Urothelium cell line (cell line): ENCODE measurements around the gene GAB1.
"Not testable (repeated sequence)": the region's sequence is repeated elsewhere in the genome, so short reads cannot be mapped to it uniquely, and the experiment has no call there.

Experiments used
- DNase-seq: peaks from one replicate; pipeline ENCODE4 v3.0.0; 2011; ENCODE audit warnings: low spot score, mixed read lengths
- FAIRE-seq: peaks from 2 replicates; lab custom pipeline; 2011; peaks lifted over from hg19 to GRCh38; lab: Jason Lieb, UNC

The GAB1 gene

DNA sequence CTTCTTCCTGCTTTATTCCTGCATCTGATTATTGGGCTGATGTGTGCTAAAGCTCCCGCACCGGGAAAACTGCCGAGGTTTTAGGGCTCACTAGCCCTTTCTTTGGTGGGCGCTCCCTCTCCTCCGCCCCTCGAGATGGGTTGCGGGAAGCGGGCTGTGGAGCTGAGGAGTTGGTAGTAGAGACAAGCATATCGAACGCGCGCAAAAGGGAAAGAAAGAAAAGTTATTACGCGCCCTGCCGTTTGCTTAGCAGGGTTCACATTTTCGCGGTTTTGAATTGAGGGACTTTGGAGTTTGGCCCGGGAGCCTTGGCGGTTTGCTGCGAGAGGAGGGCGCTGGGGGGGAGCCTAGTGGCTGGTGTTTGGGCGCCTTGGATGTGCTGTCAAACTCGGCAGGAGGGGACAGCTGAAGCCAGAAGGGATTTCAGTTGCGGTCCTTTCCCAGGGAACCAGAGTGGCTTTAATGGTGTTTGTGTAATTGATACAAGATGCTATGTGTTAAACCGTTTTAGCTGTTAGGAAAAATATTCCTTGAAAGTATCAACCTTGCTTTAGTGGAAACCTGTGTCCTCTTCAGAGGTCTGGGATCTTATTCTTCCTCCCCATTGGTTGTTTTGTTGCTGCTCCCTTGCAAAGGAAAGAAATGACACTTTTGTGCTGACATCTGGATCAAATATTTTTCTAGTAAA is 1.1 kb downstream of the GAB1 start:
- no peak for FAIRE-seq
- DNase-seq, result peak; percentile 35

DNA sequence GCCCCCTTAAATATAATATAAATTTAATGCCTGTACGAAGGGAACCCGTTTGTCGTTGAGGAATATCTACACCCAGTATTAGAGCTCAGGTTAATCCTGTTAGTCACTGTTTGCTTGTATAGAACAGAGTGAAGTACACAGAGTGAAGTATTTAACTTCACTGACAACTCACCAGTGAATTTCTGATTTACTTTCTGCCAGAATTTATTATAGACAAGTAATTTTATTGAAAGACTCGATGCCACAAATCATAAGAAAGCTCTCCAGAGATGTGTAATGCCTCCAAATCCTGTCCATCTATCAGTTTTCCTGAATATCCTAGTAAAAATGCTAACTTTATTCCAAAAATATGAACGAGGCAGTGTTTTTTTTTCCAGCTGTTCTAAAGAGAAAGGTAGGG is 1.6 kb downstream of the GAB1 start:
- FAIRE-seq (no peak), DNase-seq (no peak)

DNA sequence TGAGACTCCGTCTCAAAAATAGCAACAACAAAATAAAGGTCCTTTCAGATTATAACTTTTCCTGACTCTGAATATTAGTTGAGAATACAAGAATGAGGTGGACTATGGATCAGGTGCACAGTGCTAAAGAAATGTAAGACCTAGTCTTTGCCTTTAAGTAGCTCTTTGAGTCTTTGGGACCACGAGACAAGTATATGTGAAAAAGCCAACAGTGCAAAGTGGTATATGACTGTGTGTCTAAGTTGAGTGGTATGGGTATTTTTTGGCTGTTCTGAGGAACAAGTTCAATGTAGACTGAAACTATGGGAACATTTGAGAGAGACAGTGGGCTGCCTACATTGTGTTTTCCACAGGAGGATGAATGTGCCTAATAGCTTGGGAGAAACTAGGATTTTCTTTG is 2.8 kb downstream of the GAB1 start:
- FAIRE-seq (no peak), DNase-seq (no peak)

DNA sequence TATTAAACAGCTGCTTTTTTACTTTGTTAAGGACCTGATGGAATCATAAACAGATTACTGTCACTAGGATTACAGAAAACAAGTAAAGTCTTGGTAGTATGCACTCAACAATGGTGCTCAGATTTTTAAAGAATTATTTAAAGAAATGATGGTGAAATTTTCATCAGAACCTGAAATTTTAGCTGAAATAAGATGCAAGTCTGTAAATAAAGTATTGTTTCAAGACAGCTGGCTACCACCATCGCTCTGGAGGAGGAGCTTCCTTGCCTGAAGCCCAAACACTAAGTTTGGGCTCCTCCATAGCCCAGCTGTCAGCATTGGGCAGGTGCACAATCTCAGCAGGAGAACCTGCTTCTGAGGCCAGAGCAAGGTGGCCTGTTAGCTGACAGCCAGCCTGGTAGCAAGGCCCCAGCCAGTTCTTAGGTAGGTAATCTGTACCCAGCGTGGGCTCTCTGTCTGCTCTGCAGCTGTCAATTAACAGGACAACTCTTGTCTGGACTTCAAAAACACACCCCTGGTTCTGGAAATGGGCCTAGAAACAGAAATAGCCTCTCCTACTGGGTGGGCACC is 4.6 kb downstream of the GAB1 start:
- DNase-seq, result no peak
- FAIRE-seq, result no peak

DNA sequence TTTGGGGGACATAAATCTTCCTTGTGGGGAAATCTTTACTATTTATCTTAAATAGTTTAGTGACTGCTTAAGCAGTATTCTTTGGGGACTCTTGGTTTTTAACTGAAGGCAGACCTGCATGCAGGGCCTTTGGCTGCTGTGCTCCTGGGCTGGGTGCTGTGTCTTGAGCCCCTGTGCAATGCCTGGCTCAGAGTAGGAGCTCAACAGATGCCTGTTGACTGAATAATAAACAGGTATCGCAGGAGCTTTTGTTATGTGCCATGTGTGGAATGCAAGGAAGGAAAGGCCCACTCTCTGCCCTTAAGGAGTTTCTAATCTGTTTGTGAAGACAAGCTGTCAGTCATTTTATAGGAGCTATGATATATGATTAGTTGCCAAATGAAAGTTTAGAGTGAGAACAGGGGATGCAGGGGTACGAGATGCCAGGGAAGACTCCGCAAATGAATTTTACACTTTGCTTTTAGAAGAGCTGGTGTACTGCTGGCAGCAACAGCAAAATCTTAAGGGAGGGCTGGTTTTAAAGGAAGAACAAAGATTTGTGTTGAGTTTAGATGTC is 6.7 kb downstream of the GAB1 start:
- no peak for FAIRE-seq
- DNase-seq, result no peak

DNA sequence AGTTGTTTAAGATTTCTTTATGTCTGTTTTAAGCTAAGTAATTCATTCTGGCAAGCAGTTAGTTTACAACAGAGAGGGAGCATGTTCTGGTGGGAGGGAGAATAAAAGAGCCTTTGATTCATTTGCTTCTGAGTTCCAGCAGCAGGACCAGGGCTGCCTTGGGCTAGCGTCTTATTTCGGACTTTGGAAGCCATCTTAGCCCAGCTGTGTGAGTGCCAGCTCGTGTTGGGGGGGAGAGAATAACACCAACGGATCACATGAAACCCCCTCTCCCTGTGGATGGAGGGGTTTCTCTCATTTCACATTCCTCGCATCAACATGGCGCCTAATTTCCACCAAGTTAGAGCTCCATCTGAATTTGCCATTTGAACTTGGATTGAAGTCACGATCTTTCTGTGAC is 7.4 kb downstream of the GAB1 start:
- FAIRE-seq (no peak), DNase-seq (no peak)

DNA sequence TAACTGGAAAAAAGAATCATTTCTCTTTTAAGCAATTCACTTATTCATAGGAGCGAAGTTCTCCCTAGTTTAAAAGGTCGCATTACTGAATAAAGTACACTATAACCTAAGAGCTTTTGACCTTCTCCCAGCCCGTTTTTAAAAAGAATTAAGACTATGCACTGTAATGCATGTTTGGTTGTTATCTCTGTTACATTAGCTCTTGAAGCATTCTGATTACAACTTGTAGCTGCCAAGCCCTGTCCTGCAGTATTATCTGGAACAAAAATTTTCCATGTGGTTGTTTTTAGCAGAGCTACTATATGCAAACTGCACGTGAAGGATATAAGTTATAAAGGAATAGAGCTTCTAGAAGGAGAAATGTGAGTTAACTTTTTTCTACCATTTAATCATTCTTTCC is 8.1 kb downstream of the GAB1 start:
- FAIRE-seq (no peak), DNase-seq (no peak)

DNA sequence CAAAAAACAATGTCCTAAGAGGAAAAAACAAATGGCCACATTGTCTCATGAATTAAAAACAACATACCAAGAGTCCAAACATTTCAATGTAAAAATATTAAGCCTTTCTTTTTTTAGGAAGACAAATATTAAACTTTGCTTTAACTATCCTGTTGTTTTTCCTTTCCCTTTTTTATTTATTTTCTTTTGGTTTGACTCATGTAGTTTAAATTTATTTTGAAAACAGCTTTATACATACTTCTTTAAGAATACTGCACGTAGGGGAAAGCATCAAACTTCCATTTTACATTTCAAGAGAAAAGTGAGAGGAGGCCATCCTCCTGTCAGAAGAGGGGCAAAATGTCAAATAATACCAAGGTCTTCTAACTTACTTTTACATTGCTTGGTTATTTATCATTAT is 8.7 kb downstream of the GAB1 start:
- FAIRE-seq (no peak), DNase-seq (no peak)

DNA sequence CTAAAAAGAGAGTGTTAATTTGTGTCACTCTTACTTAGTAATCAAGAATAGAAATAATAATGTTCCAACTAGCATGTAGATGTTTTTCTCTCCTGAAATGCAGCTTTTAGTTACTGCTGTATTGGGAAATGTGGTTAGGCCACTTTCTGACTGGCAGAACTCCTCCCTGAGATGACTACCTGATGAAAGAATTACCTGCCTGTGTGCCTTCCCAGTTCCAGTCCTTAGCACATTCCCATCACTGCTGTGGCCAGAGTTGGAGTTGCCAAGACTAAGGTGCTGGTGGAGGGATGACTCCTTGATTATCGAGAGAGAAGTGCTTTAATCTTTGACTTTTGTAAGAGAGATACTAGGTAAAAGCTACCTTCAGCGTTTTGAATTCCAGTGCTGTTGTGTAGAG is 9.5 kb downstream of the GAB1 start:
- FAIRE-seq (no peak), DNase-seq (no peak)

DNA sequence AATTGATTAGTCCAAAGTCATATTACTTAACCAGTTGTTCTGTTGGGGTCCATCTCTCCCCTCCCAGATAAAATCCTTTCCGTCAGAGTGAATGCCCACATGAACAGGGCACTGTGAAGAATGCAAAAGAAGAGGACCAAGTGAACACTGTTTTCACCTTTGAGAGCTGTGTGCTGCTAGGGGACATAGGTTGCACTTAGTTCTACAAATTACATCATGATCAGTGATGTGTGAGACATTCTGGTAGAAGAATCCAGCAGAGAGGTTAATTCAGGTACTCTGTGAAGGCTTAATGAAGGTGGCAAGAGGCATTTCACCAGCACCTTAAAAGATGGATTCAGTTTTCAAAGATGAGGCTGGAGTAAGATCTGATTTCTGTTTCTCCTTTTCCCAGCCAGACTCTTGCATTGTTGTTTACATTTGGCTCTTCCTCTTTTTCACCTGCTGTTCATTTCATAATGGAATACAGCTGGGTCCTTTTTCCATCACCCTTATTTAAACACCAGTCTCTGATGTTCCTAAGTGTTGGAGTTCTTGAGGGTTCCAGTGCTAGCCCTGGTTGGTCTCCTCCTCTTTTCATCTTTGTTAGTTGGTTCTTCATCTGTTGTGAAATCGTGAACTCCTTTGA is 10.9 kb downstream of the GAB1 start:
- no peak for DNase-seq
- FAIRE-seq, result no peak

DNA sequence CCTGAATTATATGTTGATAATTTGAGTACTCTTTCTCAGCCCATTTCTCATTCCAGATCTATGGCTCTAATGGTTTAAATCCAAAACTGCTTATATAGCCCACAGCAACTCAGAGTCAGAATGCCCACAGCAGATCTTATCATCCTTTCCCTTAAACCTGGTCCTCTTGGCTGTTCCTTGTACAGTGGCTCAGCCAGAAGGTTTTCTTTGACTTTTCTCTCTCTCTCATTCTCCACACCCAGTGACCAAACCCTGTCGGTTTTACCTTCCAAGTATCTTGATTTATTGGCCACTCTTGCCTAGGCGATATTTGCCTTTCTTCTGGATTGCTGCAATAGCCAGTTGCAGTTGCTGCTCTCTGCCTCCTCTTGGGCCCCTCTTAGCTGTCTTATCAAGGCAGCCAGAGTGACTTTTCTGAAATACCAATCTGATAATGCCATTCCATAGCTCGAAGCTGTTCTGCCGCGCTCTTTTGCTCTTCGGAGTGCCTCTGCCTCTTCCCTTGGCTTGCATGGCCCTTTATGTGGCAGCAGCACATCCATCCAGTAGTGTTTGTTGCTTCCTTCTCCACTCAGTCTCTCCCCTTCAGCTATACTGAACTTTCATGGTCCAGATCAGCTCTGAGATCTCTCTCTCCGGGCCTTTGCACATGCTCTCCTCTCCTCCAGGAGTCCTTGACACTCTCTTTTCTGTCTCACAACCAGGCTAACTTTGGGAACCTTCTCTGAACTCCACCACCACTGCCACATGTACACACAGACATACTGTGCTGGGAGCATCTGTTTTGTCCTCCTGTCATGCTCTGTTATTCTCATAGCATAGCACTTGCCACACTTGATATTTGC is 11.8 kb downstream of the GAB1 start:
- DNase-seq (no peak), FAIRE-seq (no peak)

DNA sequence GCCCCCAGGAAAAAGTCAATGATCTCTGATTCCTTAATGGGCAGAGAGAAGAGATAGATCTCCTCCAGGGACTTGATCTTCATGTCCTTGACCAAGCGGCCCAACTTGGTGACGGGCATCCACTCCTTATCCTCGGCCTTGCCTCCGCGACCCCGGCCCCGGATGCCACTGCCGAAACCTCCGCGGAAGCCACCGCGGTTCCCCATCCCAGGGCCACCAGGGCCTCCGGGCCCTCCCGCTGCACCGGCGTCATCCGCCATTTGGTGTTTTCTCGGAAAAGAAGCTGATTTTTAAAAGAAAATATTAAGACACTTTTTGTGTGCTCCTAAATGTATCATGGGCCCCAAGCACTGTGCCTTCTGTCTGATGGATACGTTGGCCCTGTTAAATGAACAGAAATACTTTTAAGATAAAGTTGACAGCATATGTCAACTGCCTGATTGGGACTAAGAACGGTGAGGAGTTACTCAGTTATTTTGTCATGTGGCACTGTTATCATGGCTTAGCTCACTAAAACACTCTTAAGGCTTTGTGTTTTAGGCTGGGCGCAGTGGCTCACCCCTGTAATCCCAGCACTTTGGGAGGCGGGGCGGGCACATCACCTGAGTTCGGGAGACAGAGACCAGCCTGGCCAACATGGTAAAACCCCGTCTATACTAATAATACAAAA is 13.3 kb downstream of the GAB1 start:
- not testable (repeated sequence) for FAIRE-seq

DNA sequence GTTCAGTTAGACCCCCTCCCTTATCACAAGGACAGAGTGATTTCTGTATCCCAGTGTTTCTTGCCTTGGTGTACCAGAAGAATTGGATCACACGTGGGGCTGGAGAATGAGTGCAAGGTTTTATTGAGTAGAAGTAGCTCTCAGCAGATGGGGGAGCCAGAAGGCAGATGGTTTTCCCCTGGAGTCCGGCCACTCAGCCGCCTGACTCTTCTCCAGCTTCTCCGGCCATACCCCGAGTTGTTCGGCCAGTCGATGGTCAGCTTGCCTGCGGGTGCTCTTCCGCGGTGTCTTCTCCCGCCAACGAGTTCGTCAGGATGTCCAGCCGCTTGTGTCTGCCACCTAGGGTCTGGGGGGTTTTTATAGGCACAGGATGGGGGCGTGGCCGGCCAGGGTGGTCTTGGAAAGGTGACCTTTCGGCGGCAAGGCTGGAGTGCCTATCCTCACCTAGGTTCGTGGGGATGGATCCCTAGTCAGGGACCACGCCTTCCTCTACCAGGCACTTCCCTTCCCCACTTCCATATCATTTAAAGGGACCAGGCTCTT is 14.5 kb downstream of the GAB1 start:
- FAIRE-seq, result no peak
- no peak for DNase-seq

More for the DNA sequence above, 13.3 kb downstream of the GAB1 start:
- not testable (repeated sequence) for DNase-seq

DNA sequence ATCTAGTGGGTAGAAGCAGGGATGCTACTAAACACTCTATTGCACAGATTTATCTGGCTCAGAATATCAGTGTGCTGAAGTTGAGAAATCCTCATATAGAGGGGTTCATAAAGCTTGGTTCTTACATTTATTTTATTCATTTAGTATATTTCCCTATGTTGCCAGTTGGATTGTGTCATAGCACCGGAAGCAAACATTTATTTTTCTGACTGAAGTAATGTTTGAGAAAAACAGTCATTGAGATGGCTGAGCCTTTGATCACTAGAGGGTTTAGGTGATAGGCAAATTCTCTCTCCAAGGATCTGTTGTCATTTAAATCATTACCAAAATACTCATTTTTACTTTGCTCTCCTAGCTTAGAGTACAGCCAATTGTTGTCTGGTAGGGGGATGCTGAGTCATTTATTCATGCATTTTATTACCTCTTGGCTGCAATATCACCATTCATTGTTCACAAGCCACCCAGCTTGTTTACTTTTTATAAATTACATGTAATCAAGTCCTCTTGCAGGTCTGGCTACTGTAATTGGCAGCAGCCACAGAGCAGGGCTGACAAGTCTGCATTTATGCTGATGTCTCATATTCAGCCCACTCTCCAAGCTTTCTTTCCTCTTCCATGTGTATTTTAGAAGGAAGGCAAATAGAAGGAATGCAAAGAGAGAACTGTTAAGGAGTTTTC is 15.2 kb downstream of the GAB1 start:
- DNase-seq, result peak; percentile 13

DNA sequence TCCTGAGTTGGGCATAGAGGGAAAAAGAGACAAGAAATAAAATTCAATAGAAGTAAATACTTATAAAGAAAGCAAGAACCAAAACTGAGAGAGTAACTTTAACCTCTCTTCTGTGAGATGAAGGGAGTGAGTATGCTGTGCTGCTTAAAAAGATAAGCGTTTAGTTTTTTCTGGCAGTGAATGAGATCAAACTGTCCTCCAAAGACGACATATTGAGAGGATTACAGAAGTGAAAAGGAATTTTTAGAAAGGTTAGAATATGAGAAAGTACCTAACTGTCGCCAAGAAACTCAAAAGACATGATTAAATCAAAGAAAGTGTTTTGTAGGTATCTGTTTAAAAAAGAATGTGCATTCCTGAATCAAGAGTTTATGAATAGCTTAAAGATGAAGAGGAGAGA is 16.0 kb downstream of the GAB1 start:
- no peak for DNase-seq

More for the DNA sequence above, 15.2 kb downstream of the GAB1 start:
- no peak for FAIRE-seq

DNA sequence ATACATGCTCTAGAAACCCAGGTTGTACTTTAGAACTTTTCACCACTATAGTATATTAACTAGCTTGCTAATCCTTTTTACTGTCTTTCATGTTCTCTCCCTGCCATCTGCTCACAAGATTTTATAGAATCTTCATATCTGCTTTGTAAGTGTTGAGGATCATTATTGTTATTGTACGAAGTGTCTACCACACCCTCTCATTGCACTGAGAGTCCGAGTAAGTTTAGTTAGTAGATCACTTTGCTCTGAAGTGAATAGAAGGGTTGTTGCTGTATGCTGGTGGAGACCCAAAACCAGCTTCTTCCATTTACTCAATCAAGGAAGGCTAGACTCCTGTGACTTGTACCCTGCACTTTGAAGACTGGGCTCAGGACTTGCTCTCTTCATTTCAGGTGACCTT is 17.1 kb downstream of the GAB1 start:
- DNase-seq, result no peak
- no peak for FAIRE-seq

More for the DNA sequence above, 16.0 kb downstream of the GAB1 start:
- no peak for FAIRE-seq

DNA sequence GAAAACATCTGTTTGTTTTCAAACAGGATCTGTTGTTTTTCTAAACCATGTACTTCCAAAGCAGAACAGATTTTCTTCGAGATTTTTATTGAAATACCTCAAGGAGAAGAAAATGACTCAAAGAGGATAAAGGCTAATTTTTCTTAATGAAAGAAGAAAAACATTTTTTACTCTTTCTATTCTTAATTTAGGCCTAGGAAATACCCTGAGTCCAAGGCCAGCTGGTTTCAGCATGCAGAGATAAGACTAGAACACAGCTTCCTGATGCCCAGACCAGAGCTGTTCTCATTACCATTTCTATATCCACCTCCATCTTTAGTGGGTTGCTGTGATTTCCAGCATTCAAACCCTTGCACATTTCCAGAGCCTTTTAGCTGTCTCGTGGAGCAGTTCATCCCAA is 18.3 kb downstream of the GAB1 start:
- FAIRE-seq, result no peak

DNA sequence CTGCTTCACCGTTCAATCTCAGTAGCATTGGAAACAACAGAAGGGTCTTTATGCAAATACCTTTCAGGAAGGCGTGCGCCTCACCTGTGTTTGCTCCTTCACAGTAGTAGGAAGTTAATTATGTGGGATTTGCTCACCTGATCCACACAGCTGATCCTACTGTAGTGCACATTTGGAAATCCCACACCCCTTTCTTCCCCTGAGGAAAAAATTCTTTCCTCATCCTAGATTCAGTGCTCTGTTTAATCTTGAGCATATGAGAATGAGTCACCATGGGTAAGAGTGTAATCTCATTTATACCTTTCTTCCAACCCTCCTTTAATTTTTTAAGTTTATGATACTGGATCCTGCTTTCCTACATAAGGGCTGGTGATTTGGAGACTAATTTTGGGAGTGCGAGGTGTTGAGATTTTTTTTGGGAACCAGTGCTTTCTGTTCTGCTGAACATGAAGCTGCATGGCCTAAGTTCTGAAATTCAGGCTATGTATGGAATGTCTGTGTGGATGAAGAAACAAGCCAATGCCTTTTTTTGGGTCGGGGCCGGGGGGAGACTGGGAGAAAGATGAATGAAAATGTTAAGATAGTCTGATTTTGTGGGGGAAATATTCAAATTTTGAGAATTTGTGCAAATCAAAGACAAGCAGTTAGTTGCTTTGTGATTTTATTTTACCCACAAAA is 19.0 kb downstream of the GAB1 start:
- FAIRE-seq (no peak), DNase-seq (no peak)

More for the DNA sequence above, 18.3 kb downstream of the GAB1 start:
- DNase-seq, result no peak

DNA sequence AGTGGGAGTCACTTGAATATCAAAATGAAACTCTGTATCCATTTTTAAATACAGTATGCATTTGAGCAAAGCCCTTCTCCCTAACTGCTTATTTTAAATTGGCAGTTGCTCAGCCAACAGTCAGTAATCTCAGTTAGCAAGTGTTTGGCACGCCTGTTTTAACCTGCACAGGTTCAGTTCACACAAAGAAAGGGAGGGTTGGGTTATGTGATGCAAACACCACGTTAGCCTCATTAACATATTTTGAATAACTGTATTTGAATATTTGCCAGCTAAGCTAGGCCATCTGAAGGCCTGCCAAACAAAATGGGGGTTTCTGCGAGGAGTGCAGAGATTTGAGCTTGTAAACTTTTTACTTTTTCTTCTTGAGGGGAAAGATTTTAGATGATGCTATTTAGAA is 19.8 kb downstream of the GAB1 start:
- no peak for DNase-seq
- FAIRE-seq, result no peak
